Neural progenitor cell (in vitro differentiated cells): ENCODE results near the gene TRABD2A.

ENCODE experiments used
- EZH2 ChIP-seq: fragments of 200-600 bp; sonication (generic); IDR thresholded peaks from 2 replicates; pipeline ENCODE4 v1.6.1; 2017; ENCODE audit warnings: antibody characterized with exemption, mild to moderate bottlenecking, moderate library complexity
- EZH2phosphoT487 ChIP-seq: fragments of 200-600 bp; sonication (generic); IDR thresholded peaks from 2 replicates; pipeline ENCODE4 v1.6.1; 2017; ENCODE audit warnings: antibody characterized with exemption
- TF ChIP-seq, protein P1 (sequence below): fragments of 200-600 bp; sonication (generic); IDR thresholded peaks from 2 replicates; pipeline ENCODE4 v1.5.1; 2017; ENCODE audit warnings: antibody characterized with exemption, mild to moderate bottlenecking

DNA sequence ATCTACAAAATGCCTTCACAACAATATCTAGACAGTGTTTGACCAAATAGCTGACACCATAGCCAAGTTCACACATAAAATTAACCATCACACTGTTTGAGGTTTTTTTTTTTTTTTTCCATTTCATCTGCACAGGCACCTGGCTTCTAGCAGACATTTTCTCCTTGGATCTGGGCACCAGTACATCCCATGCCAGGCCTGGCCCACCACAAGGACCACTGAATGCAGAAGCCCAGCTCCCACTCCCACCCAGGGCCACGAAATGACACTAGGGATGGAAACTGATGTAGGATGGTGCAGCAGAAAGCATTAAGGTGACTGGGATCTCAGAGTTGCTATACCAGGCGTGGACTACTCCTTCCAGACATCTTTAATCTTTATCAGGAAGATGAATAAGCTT lies 37.5 kb upstream of the TRABD2A start:
- TF ChIP-seq, protein P1, sequence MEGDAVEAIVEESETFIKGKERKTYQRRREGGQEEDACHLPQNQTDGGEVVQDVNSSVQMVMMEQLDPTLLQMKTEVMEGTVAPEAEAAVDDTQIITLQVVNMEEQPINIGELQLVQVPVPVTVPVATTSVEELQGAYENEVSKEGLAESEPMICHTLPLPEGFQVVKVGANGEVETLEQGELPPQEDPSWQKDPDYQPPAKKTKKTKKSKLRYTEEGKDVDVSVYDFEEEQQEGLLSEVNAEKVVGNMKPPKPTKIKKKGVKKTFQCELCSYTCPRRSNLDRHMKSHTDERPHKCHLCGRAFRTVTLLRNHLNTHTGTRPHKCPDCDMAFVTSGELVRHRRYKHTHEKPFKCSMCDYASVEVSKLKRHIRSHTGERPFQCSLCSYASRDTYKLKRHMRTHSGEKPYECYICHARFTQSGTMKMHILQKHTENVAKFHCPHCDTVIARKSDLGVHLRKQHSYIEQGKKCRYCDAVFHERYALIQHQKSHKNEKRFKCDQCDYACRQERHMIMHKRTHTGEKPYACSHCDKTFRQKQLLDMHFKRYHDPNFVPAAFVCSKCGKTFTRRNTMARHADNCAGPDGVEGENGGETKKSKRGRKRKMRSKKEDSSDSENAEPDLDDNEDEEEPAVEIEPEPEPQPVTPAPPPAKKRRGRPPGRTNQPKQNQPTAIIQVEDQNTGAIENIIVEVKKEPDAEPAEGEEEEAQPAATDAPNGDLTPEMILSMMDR, result no peak
- TF ChIP-seq EZH2 (no peak), EZH2phosphoT487 (no peak)
